Measurements from ENCODE around the gene OR10K1.
"Not testable (repeated sequence)": the region's sequence is repeated elsewhere in the genome, so short reads cannot be mapped to it uniquely, and the experiment has no call there.

OR10K1 gene

GRCh38 chr1:158461534-158461933 is at the start of gene OR10K1:
Gene OR10K1, plus strand, starts transcription at chr1:158461834. Its CDS starts 3,728 bp downstream, at chr1:158465562.
- no peaks in the 10 kb centered on the region for H3K9me3 ChIP-seq
- H3K27ac ChIP-seq: no peak within 1 kb of the TSS
- H3K27me3 ChIP-seq: no peaks in the 10 kb centered on the region
- H3K4me3 ChIP-seq: no peak within 1 kb of the TSS
- no peak for TF ChIP-seq Cebpa-rat (IDR thresholded peaks at IDR 0.05)
- H3K4me2 ChIP-seq: no peak within 1 kb of the TSS
- no peaks in the 10 kb centered on the region for H4K20me1 ChIP-seq
- no peaks in the 10 kb centered on the region for H3K4me1 ChIP-seq
- H3K9ac ChIP-seq: no peak within 1 kb of the TSS
- no peaks in the 10 kb centered on the region for H3K36me3 ChIP-seq

- no peak for TF ChIP-seq Cebpa-rat (IDR thresholded peaks at IDR 0.05)
- H4K20me1 ChIP-seq: no peaks in the 10 kb centered on the region
- no peak overlapping the region for H3K27ac ChIP-seq
- H3K27me3 ChIP-seq: no peaks in the 10 kb centered on the region
- no peak overlapping the region for H3K4me3 ChIP-seq
- no peak overlapping the region for H3K9ac ChIP-seq
- H3K4me1 ChIP-seq: peaks cover under 1% of the 10 kb centered on the region; the same call in 1 of the 2 replicates
- H3K9me3 ChIP-seq: no peaks in the 10 kb centered on the region
- H3K36me3 ChIP-seq: no peaks in the 10 kb centered on the region
- no peak overlapping the region for H3K4me2 ChIP-seq
These were observed 46.8 kb upstream of the OR10K1 start for GRCh38 chr1:158414651-158415345.

GRCh38 chr1:158417586-158417985 is 44.0 kb upstream of the OR10K1 start:
- H3K4me2 ChIP-seq: no peak overlapping the region
- no peak for TF ChIP-seq Cebpa-rat (IDR thresholded peaks at IDR 0.05)
- H3K9me3 ChIP-seq: no peaks in the 10 kb centered on the region
- H3K27me3 ChIP-seq: no peaks in the 10 kb centered on the region
- H3K4me3 ChIP-seq: no peak overlapping the region
- no peaks in the 10 kb centered on the region for H3K36me3 ChIP-seq
- no peak overlapping the region for H3K27ac ChIP-seq
- H3K9ac ChIP-seq: no peak overlapping the region
- H4K20me1 ChIP-seq: no peaks in the 10 kb centered on the region
- no peaks in the 10 kb centered on the region for H3K4me1 ChIP-seq

GRCh38 chr1:158422212-158422611 is 39.4 kb upstream of the OR10K1 start:
- no peak overlapping the region for H3K4me2 ChIP-seq
- no peak for TF ChIP-seq Cebpa-rat (IDR thresholded peaks at IDR 0.05)
- no peak overlapping the region for H3K9ac ChIP-seq
- no peaks in the 10 kb centered on the region for H3K36me3 ChIP-seq
- H3K4me3 ChIP-seq: no peak overlapping the region
- H3K27me3 ChIP-seq: no peaks in the 10 kb centered on the region
- H3K9me3 ChIP-seq: no peaks in the 10 kb centered on the region; the same call in 1 of the 2 replicates
- H3K4me1 ChIP-seq: no peaks in the 10 kb centered on the region
- no peaks in the 10 kb centered on the region for H4K20me1 ChIP-seq
- H3K27ac ChIP-seq: no peak overlapping the region

- TF ChIP-seq Cebpa-rat (IDR thresholded peaks at IDR 0.05): no peak
- no peaks in the 10 kb centered on the region for H4K20me1 ChIP-seq
- no peaks in the 10 kb centered on the region; the same call in 1 of the 2 replicates for H3K9me3 ChIP-seq
- no peak overlapping the region for H3K4me3 ChIP-seq
- no peak overlapping the region for H3K9ac ChIP-seq
- H3K4me2 ChIP-seq: no peak overlapping the region
- no peak overlapping the region for H3K27ac ChIP-seq
- no peaks in the 10 kb centered on the region for H3K4me1 ChIP-seq
- no peaks in the 10 kb centered on the region for H3K27me3 ChIP-seq
- H3K36me3 ChIP-seq: no peaks in the 10 kb centered on the region
These were observed 36.6 kb upstream of the OR10K1 start for GRCh38 chr1:158425027-158425426.

- Histone ChIP-seq H3K4me1 (no peaks in the 10 kb centered on the region), H3K27me3 (no peaks in the 10 kb centered on the region), H3K9ac (no peak within 1 kb of the TSS), H3K4me2 (no peak within 1 kb of the TSS), H3K27ac (no peak within 1 kb of the TSS), H3K36me3 (no peaks in the 10 kb centered on the region), H3K4me3 (no peak within 1 kb of the TSS), H4K20me1 (no peaks in the 10 kb centered on the region), H3K9me3 (no peaks in the 10 kb centered on the region; the same call in 1 of the 2 replicates)
- no peak for TF ChIP-seq Cebpa-rat (IDR thresholded peaks at IDR 0.05)
These were observed 35.5 kb upstream of the OR10K1 start, which contains the start of gene OR10K2 for GRCh38 chr1:158426137-158426536. Gene OR10K2, minus strand, starts transcription at chr1:158426237. Its CDS starts 5,371 bp downstream, at chr1:158420866.

- H3K9me3 ChIP-seq, H4K20me1 ChIP-seq, H3K36me3 ChIP-seq, H3K9ac ChIP-seq, H3K4me2 ChIP-seq, H3K27ac ChIP-seq, H3K4me3 ChIP-seq, H3K27me3 ChIP-seq, H3K4me1 ChIP-seq: not testable (repeated sequence)
These were observed 31.5 kb upstream of the OR10K1 start for GRCh38 chr1:158430163-158430562.

- H3K27ac ChIP-seq: no peak overlapping the region
- no peaks in the 10 kb centered on the region for H3K36me3 ChIP-seq
- no peaks in the 10 kb centered on the region for H4K20me1 ChIP-seq
- TF ChIP-seq Cebpa-rat (IDR thresholded peaks at IDR 0.05): no peak
- H3K4me1 ChIP-seq: no peaks in the 10 kb centered on the region
- no peak overlapping the region for H3K4me2 ChIP-seq
- H3K9ac ChIP-seq: no peak overlapping the region
- no peak overlapping the region for H3K4me3 ChIP-seq
- no peaks in the 10 kb centered on the region for H3K9me3 ChIP-seq
- H3K27me3 ChIP-seq: no peaks in the 10 kb centered on the region
These were observed 26.9 kb upstream of the OR10K1 start for GRCh38 chr1:158434741-158435140.

- no peaks in the 10 kb centered on the region for H3K36me3 ChIP-seq
- no peak overlapping the region for H3K4me3 ChIP-seq
- H4K20me1 ChIP-seq: no peaks in the 10 kb centered on the region
- no peak overlapping the region for H3K9ac ChIP-seq
- no peak for TF ChIP-seq Cebpa-rat (IDR thresholded peaks at IDR 0.05)
- H3K9me3 ChIP-seq: no peaks in the 10 kb centered on the region
- no peaks in the 10 kb centered on the region for H3K4me1 ChIP-seq
- H3K27ac ChIP-seq: no peak overlapping the region
- H3K4me2 ChIP-seq: no peak overlapping the region
- no peaks in the 10 kb centered on the region for H3K27me3 ChIP-seq
These were observed 16.3 kb upstream of the OR10K1 start for GRCh38 chr1:158445376-158445775.

GRCh38 chr1:158454537-158454936 is 7.1 kb upstream of the OR10K1 start:
- H3K9me3 ChIP-seq: no peaks in the 10 kb centered on the region
- H3K36me3 ChIP-seq: no peaks in the 10 kb centered on the region
- H3K4me2 ChIP-seq: no peak overlapping the region
- no peaks in the 10 kb centered on the region for H3K4me1 ChIP-seq
- H4K20me1 ChIP-seq: no peaks in the 10 kb centered on the region
- H3K27me3 ChIP-seq: no peaks in the 10 kb centered on the region
- no peak for TF ChIP-seq Cebpa-rat (IDR thresholded peaks at IDR 0.05)
- no peak overlapping the region for H3K4me3 ChIP-seq
- H3K9ac ChIP-seq: no peak overlapping the region
- H3K27ac ChIP-seq: no peak overlapping the region

GRCh38 chr1:158457246-158457645 is 4.4 kb upstream of the OR10K1 start:
- Histone ChIP-seq H4K20me1 (no peaks in the 10 kb centered on the region), H3K9ac (no peak overlapping the region), H3K36me3 (no peaks in the 10 kb centered on the region), H3K9me3 (no peaks in the 10 kb centered on the region), H3K4me1 (no peaks in the 10 kb centered on the region), H3K4me3 (no peak overlapping the region), H3K27me3 (no peaks in the 10 kb centered on the region), H3K4me2 (no peak overlapping the region), H3K27ac (no peak overlapping the region)
- no peak for TF ChIP-seq Cebpa-rat (IDR thresholded peaks at IDR 0.05)
